Endothelial cell of umbilical vein (primary cell): ENCODE measurements around the gene TDRD7. TPM values are rescaled to one million over a fixed set of nuclear protein-coding genes. Genes with fewer than 3 reads are reported as not detected.

ENCODE experiments used
- BruUV-seq: library from RNA; stranded (reverse); fragments of 400-500 nt; replicated peaks from 2 replicates; lab custom pipeline; 2021; lab: Mats Ljungman, UMichigan
- CTCF ChIA-PET: fragments of 300-600, 350-600 bp; sonication (Branson Sonifier 250); formaldehyde crosslinking; loops from one replicate; lab custom pipeline; 2021; ENCODE audit warnings: antibody characterized with exemption, inconsistent platforms; lab: Charles Lee
- POLR2A ChIA-PET: fragments of 300-600, 350-600 bp; sonication (Branson Sonifier 250); formaldehyde crosslinking; loops from one replicate; lab custom pipeline; 2021; ENCODE audit warnings: antibody characterized with exemption, inconsistent platforms; lab: Charles Lee
- DNase-seq: peaks from one replicate; pipeline ENCODE4 v3.0.0-alpha.2; 2011; ENCODE audit warnings: low read depth, low spot score
- FAIRE-seq: peaks from 2 replicates; lab custom pipeline; 2011; peaks lifted over from hg19 to GRCh38; lab: Jason Lieb, UNC
- H2AFZ ChIP-seq: 2 replicates; pipeline ENCODE4 v1.6.0; 2012; ENCODE audit warnings: low read depth, low read length, control low read depth, inconsistent platforms
- H3K27ac ChIP-seq: 2 replicates; pipeline ENCODE4 v1.5.1; 2011; ENCODE audit warnings: low read depth, mild to moderate bottlenecking, control low read depth, low read length, moderate library complexity; ENCODE audit not compliant: insufficient read depth
- H3K27me3 ChIP-seq, 2 experiments: 2 replicates each; pipeline versions ENCODE4 v1.6.0 to v1.6.1; 2011; ENCODE audit warnings: low read length in 2 of 2, mixed read lengths in 1 of 2; ENCODE audit not compliant: control insufficient read depth in 2 of 2, insufficient read depth in 2 of 2
- H3K36me3 ChIP-seq, 2 experiments: 2 replicates in 1 of 2; 3 replicates in 1 of 2; pipeline ENCODE4 v1.5.1; 2011; ENCODE audit warnings: low read length in 2 of 2, mild to moderate bottlenecking in 1 of 2, moderate library complexity in 1 of 2; ENCODE audit not compliant: control insufficient read depth in 2 of 2, insufficient read depth in 2 of 2; ENCODE audit errors: extremely low read depth in 1 of 2
- H3K4me1 ChIP-seq: 3 replicates; pipeline ENCODE4 v1.5.1; 2011; ENCODE audit warnings: mild to moderate bottlenecking, low read length; ENCODE audit not compliant: control insufficient read depth, insufficient read depth; ENCODE audit errors: extremely low read depth
- H3K4me2 ChIP-seq: 2 replicates; pipeline ENCODE4 v1.6.1; 2011; ENCODE audit warnings: low read length, control low read depth, mixed read lengths; ENCODE audit not compliant: insufficient read depth
- H3K4me3 ChIP-seq, 3 experiments: fragments of 200-600 bp in 1 of 3; sonication (generic), shearing (Covaris generic) in 1 of 3; replicated peaks in 1 of 3; 2 replicates each; pipeline ENCODE4 v1.5.1; 2011 to 2016; ENCODE audit warnings: control low read depth in 3 of 3, low read length in 3 of 3, mild to moderate bottlenecking in 2 of 3, inconsistent platforms in 1 of 3, low read depth in 1 of 3, moderate library complexity in 1 of 3; ENCODE audit not compliant: insufficient read depth in 1 of 3
- H3K79me2 ChIP-seq: 2 replicates; pipeline ENCODE4 v1.6.0; 2012; ENCODE audit warnings: low read length, inconsistent platforms; ENCODE audit not compliant: control insufficient read depth, insufficient read depth
- H3K9ac ChIP-seq: replicated peaks from 2 replicates; pipeline ENCODE3; 2011; ENCODE audit warnings: low read length, control low read depth; ENCODE audit not compliant: insufficient read depth; ENCODE audit errors: extremely low read depth
- H3K9me1 ChIP-seq: replicated peaks from 3 replicates; pipeline ENCODE4 v1.6.0; 2011; ENCODE audit warnings: mild to moderate bottlenecking, low read length; ENCODE audit not compliant: control insufficient read depth, insufficient read depth; ENCODE audit errors: extremely low read depth
- H3K9me3 ChIP-seq: replicated peaks from 2 replicates; pipeline ENCODE4 v1.5.1; 2012; ENCODE audit warnings: low read length, inconsistent platforms; ENCODE audit not compliant: control insufficient read depth, insufficient read depth
- H4K20me1 ChIP-seq: replicated peaks from 2 replicates; pipeline ENCODE3; 2011; ENCODE audit warnings: mild to moderate bottlenecking, low read length; ENCODE audit not compliant: control insufficient read depth, insufficient read depth; ENCODE audit errors: extremely low read depth
- CTCF ChIP-seq, 2 donors: IDR thresholded peaks; 1 replicate in 1 of 2; 2 replicates in 1 of 2; pipeline ENCODE4 v1.5.1; 2011; ENCODE audit warnings: low read length in 2 of 2, mild to moderate bottlenecking in 2 of 2, moderate library complexity in 2 of 2, control low read depth in 1 of 2, inconsistent platforms in 1 of 2, low read depth in 1 of 2; ENCODE audit not compliant: insufficient read depth in 1 of 2; ENCODE audit errors: extremely low read depth in 1 of 2
- EZH2 ChIP-seq: IDR thresholded peaks from 2 replicates; pipeline ENCODE4 v1.6.1; 2012; ENCODE audit warnings: borderline replicate concordance, low read depth, mild to moderate bottlenecking, moderate library complexity, low read length, inconsistent platforms; ENCODE audit not compliant: severe bottlenecking
- GATA2 ChIP-seq: IDR thresholded peaks from 2 replicates; pipeline ENCODE4 v1.7.0; 2011; ENCODE audit warnings: low read depth, mild to moderate bottlenecking, moderate library complexity, mixed read lengths, low read length; ENCODE audit not compliant: insufficient read length, insufficient read depth
- JUN ChIP-seq: IDR thresholded peaks from 2 replicates; pipeline ENCODE4 v1.6.1; 2011; ENCODE audit warnings: borderline replicate concordance, low read depth; ENCODE audit not compliant: insufficient read length, insufficient read depth
- MYC ChIP-seq: IDR thresholded peaks from one replicate; pipeline ENCODE4 v1.6.1; 2011; ENCODE audit warnings: mild to moderate bottlenecking, low read depth, low read length
- POLR2A ChIP-seq: IDR thresholded peaks from 2 replicates; pipeline ENCODE4 v1.6.1; 2012; ENCODE audit warnings: low read depth, mild to moderate bottlenecking, control low read depth, low read length
- dilution Hi-C: fragments of 300-500 bp; cut with MboI; formaldehyde crosslinking; loops from one replicate; pipeline ENCODE4 v1.15.0; 2019; ENCODE audit warnings: low sequenced_read_pairs; ENCODE audit not compliant: extremely low pct_ligation_motif_present
- intact Hi-C: fragments of 100-400 bp; cut with micrococcal nuclease; formaldehyde crosslinking; loops from one replicate; pipeline ENCODE4 v1.10.0; 2022
- polyA plus RNA-seq, 4 experiments: library from polyadenylated mRNA; depleted of rRNA in 3 of 4; stranded (reverse) in 3 of 4; unstranded in 1 of 4; fragments of >200 nt; gene quantifications; 2 replicates each; pipeline versions ENCODE4 v1.2.1 to v1.2.3, GENCODE V29; 2011 to 2012; ENCODE audit warnings: missing spikeins in 1 of 4
- total RNA-seq: library from RNA; stranded (reverse); gene quantifications from 2 replicates; pipeline ENCODE4 v1.2.3, GENCODE V29; 2021
- TF ChIP-seq, protein P1 (sequence below): IDR thresholded peaks from 2 replicates; pipeline ENCODE4 v1.6.1; 2011; ENCODE audit not compliant: insufficient read depth, insufficient read length

The TDRD7 gene
- total and polyA plus RNA-seq, 2 donors (not counting 3 experiments of a cell fraction or from before 2014, with no cell fraction given): 4.9 to 11.5 TPM

- no peak for TF ChIP-seq JUN
- TF ChIP-seq, protein P1, sequence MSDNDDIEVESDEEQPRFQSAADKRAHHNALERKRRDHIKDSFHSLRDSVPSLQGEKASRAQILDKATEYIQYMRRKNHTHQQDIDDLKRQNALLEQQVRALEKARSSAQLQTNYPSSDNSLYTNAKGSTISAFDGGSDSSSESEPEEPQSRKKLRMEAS: no peak
- ChIA-PET POLR2A (no interaction called here), CTCF (no interaction called here)
- Histone ChIP-seq H3K27me3 (peaks cover 5 to 7% of the 10 kb centered on the region in 2 experiments), H3K4me2 (no peak overlapping the region), H3K9me3 (no peaks in the 10 kb centered on the region), H4K20me1 (no peaks in the 10 kb centered on the region), H3K4me3 (no peak overlapping the region), H3K9me1 (no peaks in the 10 kb centered on the region), H3K9ac (no peak overlapping the region), H3K27ac (no peak overlapping the region), H2AFZ (no peak overlapping the region), H3K4me1 (no peaks in the 10 kb centered on the region), H3K36me3 (no peaks in the 10 kb centered on the region), H3K79me2 (no peaks in the 10 kb centered on the region)
- FAIRE-seq (no peak), DNase-seq (no peak)
- BruUV-seq: no TSS peak
- dilution Hi-C loops (no loop called here), intact Hi-C loops (no loop called here)
These were observed 116.8 kb downstream of the TDRD7 start for GRCh38 chr9:97528529-97529230.

DNA sequence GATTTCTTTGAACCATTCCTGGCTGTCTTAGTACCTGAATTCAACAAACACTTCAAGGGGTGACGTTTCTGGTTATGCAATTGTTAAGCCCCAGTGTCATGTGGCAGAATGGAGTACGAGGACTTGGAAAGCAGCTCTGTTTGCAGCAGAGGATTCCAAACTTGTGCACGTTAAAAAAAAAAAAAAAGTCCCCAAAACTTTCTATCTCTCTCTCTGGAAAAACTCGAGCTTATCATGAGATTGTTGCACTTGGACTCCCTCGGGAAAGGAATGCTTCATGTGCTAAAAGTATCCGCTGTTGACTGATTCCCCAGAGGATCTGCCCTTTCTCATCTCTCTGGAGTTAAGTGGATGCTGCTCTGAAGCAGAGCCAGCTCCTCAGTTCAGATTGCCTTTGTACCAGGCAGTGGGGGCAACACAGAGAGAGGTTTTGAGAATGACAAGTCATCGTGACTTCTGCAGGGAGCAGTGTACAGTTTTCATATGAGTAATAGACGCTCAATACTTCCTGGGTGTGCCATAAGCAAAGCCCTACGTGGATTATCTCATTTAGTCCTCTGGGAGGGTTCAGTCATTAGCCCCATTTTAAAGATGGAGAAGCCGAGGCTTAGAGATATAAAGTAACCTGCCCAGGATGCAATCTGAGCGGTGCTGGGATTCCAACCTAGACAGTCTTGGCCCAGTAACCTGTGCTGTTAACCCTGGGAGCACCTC, 117.6 kb downstream of the TDRD7 start:
- Histone ChIP-seq H3K9me1 (no peaks in the 10 kb centered on the region), H3K9me3 (no peaks in the 10 kb centered on the region), H3K27ac (no peak overlapping the region), H3K4me3 (no peak overlapping the region), H3K27me3 (peaks cover 7 to 9% of the 10 kb centered on the region in 2 experiments), H3K4me2 (no peak overlapping the region), H3K79me2 (no peaks in the 10 kb centered on the region), H3K9ac (no peak overlapping the region), H4K20me1 (no peaks in the 10 kb centered on the region), H3K4me1 (no peaks in the 10 kb centered on the region), H3K36me3 (no peaks in the 10 kb centered on the region), H2AFZ (no peak overlapping the region)
- ChIA-PET CTCF (interaction anchor here (0.7 kb wide), 1 partner anchor 88 kb away, joined by 3 read pairs; no protein-coding TSS in a partner anchor), POLR2A (no interaction called here)
- DNase-seq (no peak), FAIRE-seq (no peak)
- TF ChIP-seq, protein P1: no peak
- TF ChIP-seq EZH2 (no peak), MYC (no peak), POLR2A (no peak), CTCF (IDR thresholded peaks at IDR 0.05; ENCODE audit: extremely low read depth in 1 of 2, insufficient read depth in 1 of 2, low read depth in 1 of 2, low read length in 2 of 2) (no peak), JUN (no peak), GATA2 (no peak)
- intact Hi-C loops: no loop called here
- dilution Hi-C loops: no loop called here
- BruUV-seq: no TSS peak
